Memory B cell (primary cell): ENCODE results near the gene LOXL3.
A peak's percentile ranks its signal among the peaks of the same experiment; 100 is the strongest.

Experiments
- ATAC-seq: fragments of 150-1000 bp; cut with Tn5 transposase; 2 replicates; pipeline ENCODE4 v1.10.0; 2021; ENCODE audit warnings: low read depth, mild to moderate bottlenecking, moderate library complexity
- DNase-seq, 2 donors: peaks; one replicate each; pipeline ENCODE4 v3.0.0; 2022; ENCODE audit warnings: low spot score in 2 of 2
- H3K27ac Mint-ChIP-seq: one replicate; pipeline ENCODE4 v1.8.0; 2022; ENCODE audit warnings: mild to moderate bottlenecking, moderate library complexity, mixed read lengths
- H3K27me3 Mint-ChIP-seq: one replicate; pipeline ENCODE4 v1.8.0; 2022; ENCODE audit warnings: mixed read lengths
- H3K36me3 Mint-ChIP-seq: one replicate; pipeline ENCODE4 v1.8.0; 2022; ENCODE audit warnings: mild to moderate bottlenecking, mixed read lengths
- H3K4me1 Mint-ChIP-seq: one replicate; pipeline ENCODE4 v1.8.0; 2022; ENCODE audit warnings: mixed read lengths
- H3K4me3 Mint-ChIP-seq: one replicate; pipeline ENCODE4 v1.8.0; 2022; ENCODE audit warnings: mild to moderate bottlenecking, moderate library complexity, mixed read lengths
- H3K9me3 Mint-ChIP-seq: one replicate; pipeline ENCODE4 v1.8.0; 2022; ENCODE audit warnings: mixed read lengths

The LOXL3 gene

GRCh38 chr2:74553892-74554819 is at the start of gene LOXL3, which contains the start of gene DOK1:
Gene LOXL3, minus strand, starts transcription at chr2:74553942. Its CDS starts 1,308 bp downstream, at chr2:74552634.
Gene DOK1, plus strand, starts transcription at chr2:74554720. Its CDS starts 35 bp downstream, at chr2:74554755.
- H3K36me3 Mint-ChIP-seq, result peaks cover 3% of the 10 kb centered on the region
- H3K27ac Mint-ChIP-seq, result peak within 1 kb of the TSS; percentile 74
- DNase-seq (peak; percentile 86 to 90), ATAC-seq (peak; percentile 77)
- peak within 1 kb of the TSS; percentile 92 for H3K4me3 Mint-ChIP-seq
- no peaks in the 10 kb centered on the region for H3K9me3 Mint-ChIP-seq
- H3K27me3 Mint-ChIP-seq, result peaks cover 8% of the 10 kb centered on the region
- peaks cover 32% of the 10 kb centered on the region for H3K4me1 Mint-ChIP-seq

GRCh38 chr2:74602586-74603281 is 49.0 kb upstream of the LOXL3 start:
- Mint-ChIP-seq H3K27me3 (peaks cover 12% of the 10 kb centered on the region), H3K4me1 (peaks cover 2% of the 10 kb centered on the region), H3K27ac (no peak overlapping the region), H3K36me3 (no peaks in the 10 kb centered on the region), H3K4me3 (no peak overlapping the region), H3K9me3 (no peaks in the 10 kb centered on the region)
- ATAC-seq (no peak), DNase-seq (no peak)

- Mint-ChIP-seq H3K27me3 (peaks cover 12% of the 10 kb centered on the region), H3K4me1 (peaks cover 2% of the 10 kb centered on the region), H3K4me3 (no peak overlapping the region), H3K9me3 (no peaks in the 10 kb centered on the region), H3K27ac (no peak overlapping the region), H3K36me3 (no peaks in the 10 kb centered on the region)
- ATAC-seq (peak; percentile 96), DNase-seq (no peak)
Measured at GRCh38 chr2:74599676-74600075, 45.9 kb upstream of the LOXL3 start.

- ATAC-seq (no peak), DNase-seq (no peak)
- Mint-ChIP-seq H3K4me1 (no peaks in the 10 kb centered on the region), H3K36me3 (no peaks in the 10 kb centered on the region), H3K9me3 (no peaks in the 10 kb centered on the region), H3K27me3 (peaks cover 6% of the 10 kb centered on the region), H3K27ac (no peak overlapping the region), H3K4me3 (no peak overlapping the region)
Measured at GRCh38 chr2:74597410-74597809, 43.7 kb upstream of the LOXL3 start.

GRCh38 chr2:74596584-74596983 is 42.8 kb upstream of the LOXL3 start:
- Mint-ChIP-seq H3K4me1 (no peaks in the 10 kb centered on the region), H3K27ac (no peak overlapping the region), H3K36me3 (no peaks in the 10 kb centered on the region), H3K9me3 (no peaks in the 10 kb centered on the region), H3K4me3 (no peak overlapping the region), H3K27me3 (peaks cover 6% of the 10 kb centered on the region)
- DNase-seq (no peak), ATAC-seq (no peak)

GRCh38 chr2:74593826-74594772 is 40.4 kb upstream of the LOXL3 start:
- H3K27me3 Mint-ChIP-seq, result peaks cover 6% of the 10 kb centered on the region

GRCh38 chr2:74588664-74589063 is 34.9 kb upstream of the LOXL3 start:
- Mint-ChIP-seq H3K27ac (no peak overlapping the region), H3K9me3 (no peaks in the 10 kb centered on the region), H3K36me3 (no peaks in the 10 kb centered on the region), H3K4me3 (no peak overlapping the region), H3K4me1 (peaks cover 12% of the 10 kb centered on the region), H3K27me3 (peaks cover 3% of the 10 kb centered on the region)
- no peak for ATAC-seq
- no peak for DNase-seq

More at GRCh38 chr2:74593826-74594772, 40.4 kb upstream of the LOXL3 start:
- Mint-ChIP-seq H3K27ac (no peak overlapping the region), H3K4me1 (no peaks in the 10 kb centered on the region), H3K36me3 (no peaks in the 10 kb centered on the region), H3K4me3 (no peak overlapping the region), H3K9me3 (no peaks in the 10 kb centered on the region)
- ATAC-seq, result no peak
- DNase-seq, result no peak

GRCh38 chr2:74587664-74588277 is 34.0 kb upstream of the LOXL3 start:
- Mint-ChIP-seq H3K4me3 (no peak overlapping the region), H3K9me3 (no peaks in the 10 kb centered on the region), H3K4me1 (peaks cover 12% of the 10 kb centered on the region), H3K27ac (no peak overlapping the region), H3K36me3 (no peaks in the 10 kb centered on the region), H3K27me3 (peaks cover under 1% of the 10 kb centered on the region)
- peak; percentile 93 for ATAC-seq
- DNase-seq, result peak; percentile 55 to 64

- Mint-ChIP-seq H3K36me3 (no peaks in the 10 kb centered on the region), H3K4me3 (peak overlapping the region; percentile 51), H3K9me3 (no peaks in the 10 kb centered on the region), H3K27ac (peak overlapping the region; percentile 18), H3K4me1 (peaks cover 12% of the 10 kb centered on the region), H3K27me3 (peaks cover 1% of the 10 kb centered on the region)
- DNase-seq (no peak), ATAC-seq (peak; percentile 32)
Measured at GRCh38 chr2:74585406-74586185, 31.9 kb upstream of the LOXL3 start.

GRCh38 chr2:74584088-74584645 is 30.4 kb upstream of the LOXL3 start:
- H3K27me3 Mint-ChIP-seq, result peaks cover 3% of the 10 kb centered on the region
- no peaks in the 10 kb centered on the region for H3K9me3 Mint-ChIP-seq
- no peak overlapping the region for H3K4me3 Mint-ChIP-seq
- DNase-seq (no peak), ATAC-seq (no peak)
- H3K4me1 Mint-ChIP-seq, result peaks cover 12% of the 10 kb centered on the region
- H3K27ac Mint-ChIP-seq, result no peak overlapping the region
- H3K36me3 Mint-ChIP-seq, result no peaks in the 10 kb centered on the region

GRCh38 chr2:74583504-74583903 is 29.8 kb upstream of the LOXL3 start:
- H3K27ac Mint-ChIP-seq, result no peak overlapping the region
- no peak for ATAC-seq

GRCh38 chr2:74582184-74582583 is 28.4 kb upstream of the LOXL3 start:
- ATAC-seq, result no peak
- Mint-ChIP-seq H3K27ac (no peak overlapping the region), H3K27me3 (peaks cover 3% of the 10 kb centered on the region)

More at GRCh38 chr2:74583504-74583903, 29.8 kb upstream of the LOXL3 start:
- no peaks in the 10 kb centered on the region for H3K36me3 Mint-ChIP-seq
- DNase-seq, result no peak
- no peak overlapping the region for H3K4me3 Mint-ChIP-seq
- H3K27me3 Mint-ChIP-seq, result peaks cover 3% of the 10 kb centered on the region
- H3K9me3 Mint-ChIP-seq, result no peaks in the 10 kb centered on the region
- H3K4me1 Mint-ChIP-seq, result peaks cover 12% of the 10 kb centered on the region

More at GRCh38 chr2:74582184-74582583, 28.4 kb upstream of the LOXL3 start:
- no peaks in the 10 kb centered on the region for H3K36me3 Mint-ChIP-seq
- H3K4me3 Mint-ChIP-seq, result no peak overlapping the region
- H3K9me3 Mint-ChIP-seq, result no peaks in the 10 kb centered on the region
- H3K4me1 Mint-ChIP-seq, result peaks cover 13% of the 10 kb centered on the region
- DNase-seq, result no peak
